IMR-90 (cell line): ENCODE results near the gene PRKACA. TPM values are rescaled to one million over a fixed set of nuclear protein-coding genes. Genes with fewer than 3 reads are reported as not detected.

Experiments used
- ATAC-seq: fragments of 200-7000 bp; cut with Tn5 transposase; 2 replicates; pipeline ENCODE4 v1.9.1; 2020; ENCODE audit warnings: low read depth, mild to moderate bottlenecking, moderate library complexity
- BruUV-seq: library from RNA; stranded (reverse); fragments of 400-500 nt; replicated peaks from 2 replicates; lab custom pipeline; 2021; lab: Mats Ljungman, UMichigan
- CTCF ChIA-PET: fragments of 300-600 bp; formaldehyde crosslinking; extraction: SDS; loops from one replicate; lab custom pipeline; 2021; ENCODE audit warnings: antibody characterized with exemption; lab: Yijun Ruan, JAX
- POLR2A ChIA-PET: fragments of 300-600 bp; sonication (Branson Sonifier 250); formaldehyde crosslinking; loops from one replicate; lab custom pipeline; 2022; ENCODE audit warnings: antibody characterized with exemption; ENCODE audit not compliant: unreplicated experiment; lab: Charles Lee
- DNase-seq: peaks from one replicate; pipeline ENCODE4 v3.0.0; 2013
- H2AFZ ChIP-seq: replicated peaks from 2 replicates; pipeline ENCODE3; 2013; ENCODE audit warnings: low read length, mild to moderate bottlenecking; ENCODE audit not compliant: poor library complexity
- H2AK5ac ChIP-seq: 2 replicates; pipeline ENCODE4 v1.6.1; 2013; ENCODE audit warnings: low read depth, low read length, inconsistent platforms
- H2AK9ac ChIP-seq: replicated peaks from 2 replicates; pipeline ENCODE3; 2013; ENCODE audit warnings: mild to moderate bottlenecking, low read depth, low read length, moderate library complexity; ENCODE audit not compliant: poor library complexity
- H2BK120ac ChIP-seq: 2 replicates; pipeline ENCODE4 v1.6.1; 2013; ENCODE audit warnings: low read depth, low read length, inconsistent platforms
- H2BK15ac ChIP-seq: 3 replicates; pipeline ENCODE4 v1.6.1; 2013; ENCODE audit warnings: low read depth, low read length, inconsistent platforms
- H2BK20ac ChIP-seq: 2 replicates; pipeline ENCODE4 v1.6.1; 2013; ENCODE audit warnings: low read depth, mild to moderate bottlenecking, inconsistent platforms, low read length, moderate library complexity
- H2BK5ac ChIP-seq: 2 replicates; pipeline ENCODE4 v1.6.1; 2013; ENCODE audit warnings: mild to moderate bottlenecking, low read depth, low read length, inconsistent platforms; ENCODE audit not compliant: poor library complexity, severe bottlenecking
- H3K14ac ChIP-seq: replicated peaks from 2 replicates; pipeline ENCODE4 v1.6.1; 2013; ENCODE audit warnings: low read depth, low read length, inconsistent platforms
- H3K18ac ChIP-seq: 2 replicates; pipeline ENCODE4 v1.6.1; 2013; ENCODE audit warnings: low read depth, low read length, control low read depth
- H3K23ac ChIP-seq: 2 replicates; pipeline ENCODE4 v1.6.1; 2013; ENCODE audit warnings: low read depth, low read length, inconsistent platforms
- H3K27ac ChIP-seq: 2 replicates; pipeline ENCODE4 v1.5.1; 2013; ENCODE audit warnings: mild to moderate bottlenecking, control low read depth, low read length; ENCODE audit not compliant: insufficient read depth
- H3K27me3 ChIP-seq: 2 replicates; pipeline ENCODE4 v1.6.1; 2013; ENCODE audit warnings: low read length; ENCODE audit not compliant: control insufficient read depth, insufficient read depth
- H3K36me3 ChIP-seq: 2 replicates; pipeline ENCODE4 v1.6.1; 2013; ENCODE audit warnings: low read length, mixed read lengths; ENCODE audit not compliant: control insufficient read depth, insufficient read depth
- H3K4ac ChIP-seq: 2 replicates; pipeline ENCODE4 v1.6.1; 2013; ENCODE audit warnings: low read depth, low read length, inconsistent platforms
- H3K4me1 ChIP-seq: 2 replicates; pipeline ENCODE4 v1.6.1; 2013; ENCODE audit warnings: low read length, mixed read lengths; ENCODE audit not compliant: control insufficient read depth, insufficient read depth
- H3K4me2 ChIP-seq: 2 replicates; pipeline ENCODE4 v1.6.1; 2013; ENCODE audit warnings: low read depth, mild to moderate bottlenecking, control low read depth, low read length, moderate library complexity
- H3K4me3 ChIP-seq: 2 replicates; pipeline ENCODE4 v1.5.1; 2013; ENCODE audit warnings: low read depth, mild to moderate bottlenecking, control low read depth, low read length, moderate library complexity; ENCODE audit not compliant: insufficient read depth
- H3K56ac ChIP-seq: 2 replicates; pipeline ENCODE4 v1.6.1; 2013; ENCODE audit warnings: low read length, inconsistent platforms; ENCODE audit not compliant: insufficient read depth; ENCODE audit errors: extremely low read depth
- H3K79me1 ChIP-seq, 2 experiments: 2 replicates each; pipeline ENCODE4 v1.6.1; 2013; ENCODE audit warnings: low read length in 2 of 2, inconsistent platforms in 1 of 2, low read depth in 1 of 2
- H3K9ac ChIP-seq: 2 replicates; pipeline ENCODE4 v1.6.1; 2013; ENCODE audit warnings: low read depth, low read length, control low read depth
- H3K9me1 ChIP-seq: 2 replicates; pipeline ENCODE4 v1.6.1; 2013; ENCODE audit warnings: low read length, inconsistent platforms; ENCODE audit not compliant: insufficient read depth
- H3K9me3 ChIP-seq: 2 replicates; pipeline ENCODE4 v1.6.1; 2013; ENCODE audit warnings: low read length; ENCODE audit not compliant: control insufficient read depth, insufficient read depth
- H4K20me1 ChIP-seq: 2 replicates; pipeline ENCODE4 v1.6.1; 2013; ENCODE audit warnings: low read length, inconsistent platforms; ENCODE audit not compliant: insufficient read depth
- H4K5ac ChIP-seq: 2 replicates; pipeline ENCODE4 v1.6.1; 2013; ENCODE audit warnings: mild to moderate bottlenecking, low read depth, low read length, control low read depth
- H4K8ac ChIP-seq, 2 experiments: 2 replicates each; pipeline ENCODE4 v1.6.1; 2013; ENCODE audit warnings: low read depth in 2 of 2, low read length in 2 of 2, control low read depth in 1 of 2, inconsistent platforms in 1 of 2
- H4K91ac ChIP-seq: 2 replicates; pipeline ENCODE4 v1.6.1; 2013; ENCODE audit warnings: low read depth, low read length, inconsistent platforms; ENCODE audit not compliant: insufficient read depth
- CEBPB ChIP-seq: IDR thresholded peaks from 2 replicates; pipeline ENCODE4 v1.6.1; 2012; ENCODE audit warnings: low read depth, low read length, improper control_type of control experiment
- CTCF ChIP-seq: conservative IDR thresholded peaks from 2 replicates; pipeline ENCODE4 v1.5.1; 2012; ENCODE audit warnings: mild to moderate bottlenecking, low read depth, low read length, improper control_type of control experiment
- ELK1 ChIP-seq: fragments of 150-350 bp; IDR thresholded peaks from 2 replicates; pipeline ENCODE4 v1.6.1; 2016; ENCODE audit warnings: low read depth, mild to moderate bottlenecking, low read length, moderate library complexity, borderline replicate concordance
- FOS ChIP-seq: fragments of 150-350 bp; IDR thresholded peaks from 2 replicates; pipeline ENCODE4 v1.6.1; 2016; ENCODE audit warnings: low read depth, low read length
- MAZ ChIP-seq: IDR thresholded peaks from 2 replicates; pipeline ENCODE4 v1.6.1; 2012; ENCODE audit warnings: low read depth, mild to moderate bottlenecking, low read length, improper control_type of control experiment, moderate library complexity, borderline replicate concordance
- MXI1 ChIP-seq: IDR thresholded peaks from 2 replicates; pipeline ENCODE4 v1.6.1; 2012; ENCODE audit warnings: low read depth, mild to moderate bottlenecking, low read length, moderate library complexity, borderline replicate concordance
- NFE2L2 ChIP-seq: fragments of 150-350 bp; IDR thresholded peaks from 2 replicates; pipeline ENCODE4 v1.6.1; 2016; ENCODE audit warnings: low read depth, mild to moderate bottlenecking, low read length
- POLR2A ChIP-seq: IDR thresholded peaks from 2 replicates; pipeline ENCODE4 v1.6.1; 2012; ENCODE audit warnings: mild to moderate bottlenecking, low read depth, low read length
- RCOR1 ChIP-seq: IDR thresholded peaks from 2 replicates; pipeline ENCODE4 v1.6.1; 2012; ENCODE audit warnings: mild to moderate bottlenecking, low read length, improper control_type of control experiment; ENCODE audit not compliant: insufficient replicate concordance
- RFX5 ChIP-seq: IDR thresholded peaks from 2 replicates; pipeline ENCODE4 v1.8.0; 2012; ENCODE audit warnings: low read depth, mild to moderate bottlenecking, low read length, moderate library complexity
- SMC3 ChIP-seq: fragments of 150-350 bp; IDR thresholded peaks from 2 replicates; pipeline ENCODE4 v1.6.1; 2016; ENCODE audit warnings: low read depth, mild to moderate bottlenecking, antibody characterized with exemption, low read length, moderate library complexity
- USF2 ChIP-seq: fragments of 150-350 bp; IDR thresholded peaks from 2 replicates; pipeline ENCODE4 v1.6.1; 2017; ENCODE audit warnings: mild to moderate bottlenecking, antibody characterized with exemption, low read length, low read depth
- WGBS, 2 experiments: methylation state at CpG; one replicate each; pipeline versions ENCODE4 v1.1.5 to v1.1.7; 2013; ENCODE audit warnings: missing lambda C conversion rate in 2 of 2; ENCODE audit not compliant: insufficient read length in 1 of 2; ENCODE audit errors: extremely low coverage in 2 of 2; 5-methylcytosine and 5-hydroxymethylcytosine counted together
- dilution Hi-C: fragments of 300-500 bp; cut with HindIII; formaldehyde crosslinking; loops from one replicate; pipeline ENCODE4 v1.14.3; 2018; ENCODE audit warnings: low sequenced_read_pairs; ENCODE audit not compliant: unreplicated experiment
- in situ Hi-C: fragments of 300-500 bp; cut with MboI; formaldehyde crosslinking; loops from 3 replicates; pipeline ENCODE4 v1.14.3; 2019; ENCODE audit warnings: low sequenced_read_pairs, inconsistent platforms, mixed read lengths
- intact Hi-C: fragments of 100-400 bp; cut with micrococcal nuclease; formaldehyde crosslinking; loops from 2 replicates; pipeline ENCODE4 v1.10.0; 2022
- polyA plus RNA-seq, 3 experiments: library from polyadenylated mRNA; depleted of rRNA; stranded (reverse); fragments of >200 nt; gene quantifications; 2 replicates each; pipeline ENCODE4 v1.2.3, GENCODE V29; 2012; ENCODE audit warnings: low replicate concordance in 1 of 3
- total RNA-seq: library from RNA; depleted of rRNA; stranded (reverse); fragments of >200 nt; gene quantifications from 2 replicates; pipeline ENCODE4 v1.2.3, GENCODE V29; 2012

PRKACA gene
- total and polyA plus RNA-seq, 2 of the 4 experiments (the other 2 are of a cell fraction) = 18.1 to 94.5 TPM

- Histone ChIP-seq H3K56ac (no peak overlapping the region), H2AFZ (no peak overlapping the region), H3K4me1 (no peaks in the 10 kb centered on the region), H2BK120ac (no peak overlapping the region), H3K27me3 (no peaks in the 10 kb centered on the region), H2AK9ac (no peak overlapping the region), H3K9me1 (peaks cover 3% of the 10 kb centered on the region; the same call in 1 of the 2 replicates), H4K91ac (no peak overlapping the region), H3K27ac (no peak overlapping the region), H3K79me1 (peaks cover 0 to 3% of the 10 kb centered on the region in 2 experiments; a peak in 1 of 4 replicates), H3K36me3 (peaks cover 48% of the 10 kb centered on the region), H3K4ac (no peak overlapping the region), H3K14ac (no peak overlapping the region), H4K5ac (no peak overlapping the region), H3K9me3 (no peaks in the 10 kb centered on the region), H2BK20ac (no peak overlapping the region), H4K20me1 (no peaks in the 10 kb centered on the region), H3K18ac (no peak overlapping the region), H4K8ac (no peak overlapping the region), H2AK5ac (no peak overlapping the region), H3K4me2 (no peak overlapping the region), H3K4me3 (no peak overlapping the region), H2BK15ac (no peak overlapping the region), H3K23ac (no peak overlapping the region), H2BK5ac (no peak overlapping the region), H3K9ac (no peak overlapping the region)
- in situ Hi-C loops (no loop called here), dilution Hi-C loops (no loop called here), intact Hi-C loops (no loop called here)
- DNase-seq = no peak
- BruUV-seq = no TSS peak
- ChIA-PET POLR2A (no interaction called here), CTCF (no interaction called here)
- 100% methylated on average over 1 of the region's 6 CpGs; no CpG with 5 or more reads in 1 of the 2 experiments for WGBS, 2 experiments
- TF ChIP-seq RFX5 (no peak), NFE2L2 (no peak), POLR2A (no peak), ELK1 (no peak), USF2 (no peak), CTCF (no peak), SMC3 (no peak), CEBPB (no peak), RCOR1 (no peak), MAZ (no peak), FOS (no peak), MXI1 (no peak)
- no peak for ATAC-seq
These were observed 16.5 kb downstream of the PRKACA start for GRCh38 chr19:14101003-14101545.
